ENCODE data around the gene KCNT2. TPM values are rescaled to one million over a fixed set of nuclear protein-coding genes. Genes with fewer than 3 reads are reported as not detected.

Gene KCNT2
- total RNA-seq, 4 donors from 2014 or later, result 0.35 to 0.88 (median 0.51) TPM; not detected in 1

DNA sequence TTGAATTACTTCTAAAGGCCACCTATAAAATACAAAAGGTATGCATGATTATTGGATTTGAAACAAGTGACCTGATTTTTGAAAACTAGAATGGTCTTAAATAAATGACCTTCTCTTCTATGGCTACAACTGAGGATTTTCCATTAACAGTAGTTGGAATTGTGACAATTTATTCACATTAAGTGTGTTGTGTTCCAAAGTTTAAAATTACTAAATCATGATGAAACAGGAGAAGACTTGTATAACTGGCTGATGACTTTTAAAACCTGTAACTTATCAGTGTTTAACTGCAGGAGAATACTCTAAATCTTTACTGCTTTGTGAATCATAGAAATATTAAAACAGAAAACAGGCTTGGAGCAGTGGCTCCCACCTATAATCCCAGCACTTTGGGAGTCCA lies 4.6 kb downstream of the KCNT2 start:
- peaks cover 0 to 9% (median 7%) of the 10 kb centered on the region in 3 donors for H3K27me3 ChIP-seq
- H3K4me3 ChIP-seq, result no peak overlapping the region
- H3K4me1 ChIP-seq, result peaks cover 0 to 4% of the 10 kb centered on the region in 2 donors
- no peaks in the 10 kb centered on the region for H3K36me3 ChIP-seq
- no peak overlapping the region for H3K27ac ChIP-seq
- no peaks in the 10 kb centered on the region for H3K9me3 ChIP-seq
- in situ Hi-C loops (cut with MboI; ENCODE audit: low sequenced_read_pairs in 4 of 4) (no loop called here), intact Hi-C loops (cut with DNase I; ENCODE audit: low total_unique reads) (no loop called here)
- no peak for TF ChIP-seq POLR2A (IDR thresholded peaks at IDR 0.05)
- DNase-seq (no peak), ATAC-seq (no peak)

DNA sequence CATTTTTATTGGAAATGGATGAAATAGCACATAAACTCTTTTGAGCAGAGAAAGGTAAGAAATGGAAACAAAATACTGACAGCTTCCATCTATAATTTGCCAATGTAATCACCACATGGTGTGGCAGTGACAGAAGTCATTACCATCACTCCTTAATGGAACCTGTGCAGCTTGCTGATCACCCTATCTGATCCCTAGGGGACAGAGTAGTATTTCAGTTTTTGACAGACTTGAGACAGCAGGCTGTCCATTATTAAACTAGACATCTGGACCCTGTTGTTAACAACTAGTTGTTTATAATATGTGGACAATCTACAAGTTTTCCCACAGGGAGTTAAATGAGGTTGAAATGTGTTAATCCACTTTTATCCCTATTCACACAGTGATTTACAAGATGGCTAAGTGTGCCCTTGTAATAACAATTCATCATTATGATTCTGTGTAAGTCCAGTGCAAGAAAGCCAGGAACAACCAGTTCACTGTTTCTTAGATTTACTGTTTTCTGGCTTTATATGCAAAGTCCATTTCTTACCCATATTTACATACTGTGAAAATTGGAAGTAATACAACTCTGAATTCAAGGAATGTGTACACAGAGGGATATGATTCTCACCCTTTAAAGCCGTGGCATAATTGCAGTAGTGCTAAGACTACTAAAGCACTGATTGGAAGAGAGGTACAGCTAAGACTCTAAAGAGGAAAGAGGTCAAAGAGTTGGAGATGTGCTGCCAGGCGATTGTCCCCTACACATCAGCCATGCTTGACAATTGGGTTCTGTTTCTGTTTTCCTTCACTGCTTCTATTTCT lies 9.1 kb downstream of the KCNT2 start:
- intact Hi-C loops (cut with DNase I; ENCODE audit: low total_unique reads) (no loop called here), in situ Hi-C loops (cut with MboI; ENCODE audit: low sequenced_read_pairs in 4 of 4) (no loop called here)
- TF ChIP-seq, protein P1, sequence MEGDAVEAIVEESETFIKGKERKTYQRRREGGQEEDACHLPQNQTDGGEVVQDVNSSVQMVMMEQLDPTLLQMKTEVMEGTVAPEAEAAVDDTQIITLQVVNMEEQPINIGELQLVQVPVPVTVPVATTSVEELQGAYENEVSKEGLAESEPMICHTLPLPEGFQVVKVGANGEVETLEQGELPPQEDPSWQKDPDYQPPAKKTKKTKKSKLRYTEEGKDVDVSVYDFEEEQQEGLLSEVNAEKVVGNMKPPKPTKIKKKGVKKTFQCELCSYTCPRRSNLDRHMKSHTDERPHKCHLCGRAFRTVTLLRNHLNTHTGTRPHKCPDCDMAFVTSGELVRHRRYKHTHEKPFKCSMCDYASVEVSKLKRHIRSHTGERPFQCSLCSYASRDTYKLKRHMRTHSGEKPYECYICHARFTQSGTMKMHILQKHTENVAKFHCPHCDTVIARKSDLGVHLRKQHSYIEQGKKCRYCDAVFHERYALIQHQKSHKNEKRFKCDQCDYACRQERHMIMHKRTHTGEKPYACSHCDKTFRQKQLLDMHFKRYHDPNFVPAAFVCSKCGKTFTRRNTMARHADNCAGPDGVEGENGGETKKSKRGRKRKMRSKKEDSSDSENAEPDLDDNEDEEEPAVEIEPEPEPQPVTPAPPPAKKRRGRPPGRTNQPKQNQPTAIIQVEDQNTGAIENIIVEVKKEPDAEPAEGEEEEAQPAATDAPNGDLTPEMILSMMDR (IDR thresholded peaks at IDR 0.05 in 4 of 5, conservative IDR thresholded peaks at IDR 0.05 in 1 of 5), result no peak
- no peak for TF ChIP-seq POLR2A (IDR thresholded peaks at IDR 0.05)
- H3K4me3 ChIP-seq, result no peak overlapping the region
- no peaks in the 10 kb centered on the region for H3K36me3 ChIP-seq
- ATAC-seq (no peak), DNase-seq (no peak)
- H3K27me3 ChIP-seq, result no peaks in the 10 kb centered on the region
- no peaks in the 10 kb centered on the region for H3K9me3 ChIP-seq
- no peaks in the 10 kb centered on the region for H3K4me1 ChIP-seq
- H3K27ac ChIP-seq, result no peak overlapping the region

DNA sequence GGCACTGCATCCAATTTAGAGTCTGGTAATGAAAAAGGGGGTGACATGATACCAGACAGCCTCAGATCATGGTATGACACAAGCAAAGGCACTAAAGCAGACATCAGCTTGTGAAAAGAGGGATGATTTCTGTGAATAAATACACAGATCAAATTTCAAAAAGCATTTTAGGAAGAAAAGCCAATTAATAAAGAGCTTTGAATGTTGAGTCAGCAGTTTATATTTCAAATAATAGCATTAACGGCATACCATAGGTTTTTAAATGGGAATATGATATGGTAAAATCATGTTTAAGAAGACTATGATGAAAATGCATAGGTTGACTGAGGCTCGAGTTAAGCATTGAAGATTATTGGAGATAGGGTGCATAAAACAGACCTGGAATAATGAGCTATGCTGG lies 13.5 kb downstream of the KCNT2 start:
- H3K27ac ChIP-seq, result no peak overlapping the region
- no peaks in the 10 kb centered on the region for H3K27me3 ChIP-seq
- intact Hi-C loops (cut with DNase I; ENCODE audit: low total_unique reads), result no loop called here
- no peaks in the 10 kb centered on the region for H3K9me3 ChIP-seq
- no peak overlapping the region for H3K4me3 ChIP-seq
- in situ Hi-C loops (cut with MboI; ENCODE audit: low sequenced_read_pairs in 4 of 4), result no loop called here
- no peaks in the 10 kb centered on the region for H3K36me3 ChIP-seq
- TF ChIP-seq, protein P1 (IDR thresholded peaks at IDR 0.05 in 4 of 5, conservative IDR thresholded peaks at IDR 0.05 in 1 of 5), result no peak
- no peak for TF ChIP-seq POLR2A (IDR thresholded peaks at IDR 0.05)
- ATAC-seq (no peak), DNase-seq (no peak)
- H3K4me1 ChIP-seq, result no peaks in the 10 kb centered on the region

DNA sequence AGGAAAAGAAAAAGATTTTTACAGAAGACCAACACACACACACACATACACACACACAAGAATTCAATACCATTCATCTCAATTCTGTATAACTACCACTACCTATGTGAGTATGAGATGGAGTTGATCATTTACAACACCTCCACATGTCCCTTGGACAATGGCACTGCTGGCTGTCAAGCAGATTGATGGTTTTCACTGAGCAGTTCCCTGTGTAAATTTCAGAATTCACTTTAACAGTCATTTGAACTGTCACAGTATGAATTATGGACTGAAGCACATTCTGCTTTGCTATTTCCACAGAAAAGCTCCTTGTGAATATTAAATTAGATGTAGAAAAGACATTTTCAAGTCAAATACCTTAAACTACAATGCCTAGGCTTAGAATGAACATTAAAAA lies 14.3 kb downstream of the KCNT2 start:
- H3K27ac ChIP-seq, result no peak overlapping the region
- DNase-seq (no peak), ATAC-seq (no peak)
- no peaks in the 10 kb centered on the region for H3K27me3 ChIP-seq
- H3K4me1 ChIP-seq, result no peaks in the 10 kb centered on the region
- TF ChIP-seq, protein P1 (IDR thresholded peaks at IDR 0.05 in 4 of 5, conservative IDR thresholded peaks at IDR 0.05 in 1 of 5), result no peak
- no peak for TF ChIP-seq POLR2A (IDR thresholded peaks at IDR 0.05)
- H3K36me3 ChIP-seq, result no peaks in the 10 kb centered on the region
- no peak overlapping the region for H3K4me3 ChIP-seq
- intact Hi-C loops (cut with DNase I; ENCODE audit: low total_unique reads) (no loop called here), in situ Hi-C loops (cut with MboI; ENCODE audit: low sequenced_read_pairs in 4 of 4) (no loop called here)
- no peaks in the 10 kb centered on the region for H3K9me3 ChIP-seq

DNA sequence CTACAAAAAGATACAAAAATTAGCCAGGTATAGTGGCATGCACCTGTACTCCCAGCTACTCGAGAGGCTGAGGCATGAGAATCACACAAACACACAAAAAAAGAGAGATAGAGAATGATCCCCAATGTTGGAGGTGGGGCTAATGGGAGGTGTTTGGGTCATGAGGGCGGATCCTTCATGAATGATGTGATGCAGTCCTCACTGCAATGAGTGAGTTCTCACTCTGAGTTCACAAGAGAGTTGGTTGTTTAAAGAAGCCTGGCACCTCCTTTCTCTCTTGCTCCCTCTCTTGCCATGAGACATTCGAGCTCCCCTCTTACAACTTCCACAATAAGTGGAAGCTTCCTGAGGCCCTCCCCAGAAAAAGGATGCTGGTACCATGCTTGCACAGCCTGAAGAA lies 17.3 kb downstream of the KCNT2 start:
- intact Hi-C loops (cut with DNase I; ENCODE audit: low total_unique reads) (no loop called here), in situ Hi-C loops (cut with MboI; ENCODE audit: low sequenced_read_pairs in 4 of 4) (no loop called here)
- DNase-seq (no peak), ATAC-seq (no peak)
- TF ChIP-seq, protein P1 (IDR thresholded peaks at IDR 0.05 in 4 of 5, conservative IDR thresholded peaks at IDR 0.05 in 1 of 5), result no peak
- no peak for TF ChIP-seq POLR2A (IDR thresholded peaks at IDR 0.05)
- H3K4me3 ChIP-seq, result no peak overlapping the region
- no peaks in the 10 kb centered on the region for H3K4me1 ChIP-seq
- H3K9me3 ChIP-seq, result no peaks in the 10 kb centered on the region
- no peak overlapping the region for H3K27ac ChIP-seq
- H3K36me3 ChIP-seq, result no peaks in the 10 kb centered on the region
- H3K27me3 ChIP-seq, result no peaks in the 10 kb centered on the region

Data from gastrocnemius medialis (tissue), 4 donors.